ENCODE measurements around the gene LARGE1.

The LARGE1 gene

DNA sequence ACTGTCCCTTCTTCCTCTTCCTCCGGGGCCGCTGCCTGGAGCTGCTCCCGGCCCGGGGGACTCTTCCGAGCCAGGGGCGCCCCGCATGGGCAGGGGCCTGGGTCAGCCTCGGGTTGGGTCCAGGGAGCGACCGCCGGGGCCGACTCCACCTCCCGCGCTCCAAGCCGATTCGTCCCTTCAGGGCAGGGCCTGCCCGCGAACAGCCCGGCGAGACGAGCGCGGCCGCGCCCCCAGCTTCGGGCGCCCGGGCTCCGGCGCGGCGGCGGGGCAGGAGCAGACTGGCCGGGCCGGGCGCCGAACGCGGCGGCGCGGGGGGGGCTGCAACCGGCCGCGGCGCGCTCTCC is at the start of gene LARGE1:
Gene LARGE1, minus strand, starts transcription at position 280 of the 344 bp plus-strand sequence.
- Mint-ChIP-seq H3K4me1 (peaks cover 8% of the 10 kb centered on the region), H3K27ac (ENCODE audit: low read depth) (no peak within 1 kb of the TSS), H3K27me3 (peaks cover 82% of the 10 kb centered on the region), H3K9me3 (peaks cover 5% of the 10 kb centered on the region), H3K36me3 (ENCODE audit: insufficient read depth) (peaks cover 2% of the 10 kb centered on the region), H3K4me3 (peak within 1 kb of the TSS; percentile 46)
- ATAC-seq (replicated peaks; ENCODE audit: extremely low read depth, poor library complexity, severe bottlenecking) = no peak
- no peak for DNase-seq (ENCODE audit: low spot score in 2 of 2)

DNA sequence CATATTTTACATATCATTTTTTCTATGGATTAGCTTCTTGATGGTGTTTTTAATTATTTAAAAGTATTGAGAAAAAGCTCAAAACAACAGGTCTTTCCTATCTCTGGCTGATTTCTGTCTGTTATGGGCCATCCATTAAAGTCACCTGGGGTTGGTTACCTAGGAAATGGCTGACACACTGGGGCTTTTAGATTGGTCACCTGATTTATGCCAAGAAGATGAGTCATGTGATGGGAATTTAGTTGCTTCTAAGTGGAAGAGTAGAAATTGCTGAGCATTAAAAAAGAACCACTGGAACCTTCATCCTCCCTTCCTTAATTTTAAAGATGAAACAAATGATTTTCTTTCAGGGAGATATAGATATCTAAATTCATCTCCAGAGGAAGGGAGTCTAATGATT is 48.8 kb upstream of the LARGE1 start:
- ATAC-seq (replicated peaks; ENCODE audit: extremely low read depth, poor library complexity, severe bottlenecking) = no peak
- peaks cover 12% of the 10 kb centered on the region for H3K27me3 Mint-ChIP-seq
- H3K27ac Mint-ChIP-seq (ENCODE audit: low read depth) = no peak overlapping the region
- DNase-seq (ENCODE audit: low spot score in 2 of 2) = no peak
- H3K9me3 Mint-ChIP-seq = peaks cover 11% of the 10 kb centered on the region
- no peak overlapping the region for H3K4me3 Mint-ChIP-seq
- H3K36me3 Mint-ChIP-seq (ENCODE audit: insufficient read depth) = no peaks in the 10 kb centered on the region
- H3K4me1 Mint-ChIP-seq = no peaks in the 10 kb centered on the region

DNA sequence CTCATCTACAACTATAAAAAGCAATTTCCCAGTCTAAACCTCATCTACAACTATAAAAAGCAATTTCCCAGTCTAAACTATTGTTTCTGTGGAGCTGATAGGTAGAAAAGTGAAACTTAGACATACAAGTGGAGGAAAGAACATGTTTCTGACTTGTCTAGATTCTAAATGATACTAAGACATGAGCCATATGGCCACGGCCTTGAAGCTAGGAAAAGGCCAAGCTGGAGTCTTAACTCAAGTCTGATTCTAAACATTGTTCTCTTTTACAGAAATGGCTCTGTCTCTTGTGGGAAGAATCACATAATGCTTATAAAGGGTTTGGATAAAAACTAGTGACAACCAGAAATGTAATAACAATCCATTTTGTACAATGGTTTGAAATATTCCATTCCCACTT is 43.8 kb upstream of the LARGE1 start:
- Mint-ChIP-seq H3K9me3 (no peaks in the 10 kb centered on the region), H3K4me3 (no peak overlapping the region), H3K36me3 (ENCODE audit: insufficient read depth) (no peaks in the 10 kb centered on the region), H3K27ac (ENCODE audit: low read depth) (no peak overlapping the region), H3K27me3 (no peaks in the 10 kb centered on the region), H3K4me1 (no peaks in the 10 kb centered on the region)
- ATAC-seq (replicated peaks; ENCODE audit: extremely low read depth, poor library complexity, severe bottlenecking) (no peak), DNase-seq (ENCODE audit: low spot score in 2 of 2) (no peak)

DNA sequence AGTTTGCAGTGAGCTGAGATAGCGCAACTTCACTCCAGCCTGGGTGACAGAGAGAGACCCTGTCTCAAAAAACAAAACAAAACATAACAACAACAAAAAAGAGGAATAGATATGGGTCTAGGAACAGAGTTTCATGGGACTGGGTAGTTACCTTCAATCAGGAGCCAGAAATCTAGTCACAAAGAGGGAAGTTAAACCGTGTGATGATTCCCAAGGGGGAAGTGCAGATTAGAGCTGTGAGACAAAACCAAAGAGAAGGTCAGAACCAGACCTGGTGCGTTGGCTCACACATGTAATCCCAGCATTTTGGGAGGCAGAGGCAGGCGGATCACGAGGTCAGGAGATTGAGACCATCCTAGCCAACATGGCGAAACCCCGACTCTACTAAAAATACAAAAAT is 42.1 kb upstream of the LARGE1 start:
- no peaks in the 10 kb centered on the region for H3K4me1 Mint-ChIP-seq
- no peaks in the 10 kb centered on the region for H3K27me3 Mint-ChIP-seq
- no peak overlapping the region for H3K4me3 Mint-ChIP-seq
- ATAC-seq (replicated peaks; ENCODE audit: extremely low read depth, poor library complexity, severe bottlenecking) (no peak), DNase-seq (ENCODE audit: low spot score in 2 of 2) (no peak)
- no peaks in the 10 kb centered on the region for H3K9me3 Mint-ChIP-seq
- H3K36me3 Mint-ChIP-seq (ENCODE audit: insufficient read depth) = no peaks in the 10 kb centered on the region
- no peak overlapping the region for H3K27ac Mint-ChIP-seq (ENCODE audit: low read depth)

DNA sequence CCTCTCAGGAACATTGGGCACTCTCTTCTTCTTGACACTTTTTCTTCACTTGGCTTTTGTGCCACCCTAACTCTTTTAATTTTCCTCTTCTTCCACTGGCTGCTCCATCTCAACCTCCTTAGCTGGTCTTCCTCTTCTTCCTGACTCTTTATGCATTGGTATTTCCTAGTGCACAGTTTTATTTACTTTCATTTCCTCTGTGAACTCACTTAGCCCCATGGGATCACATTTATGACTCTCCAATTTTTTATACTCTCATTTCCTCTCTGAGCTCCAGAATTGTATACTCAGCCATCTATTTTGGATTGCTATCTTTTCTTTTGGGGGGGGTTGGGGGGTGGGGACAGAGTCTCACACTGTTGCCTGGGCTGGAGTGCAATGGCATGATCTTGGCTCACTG is 38.5 kb upstream of the LARGE1 start:
- H3K4me3 Mint-ChIP-seq = no peak overlapping the region
- H3K4me1 Mint-ChIP-seq = no peaks in the 10 kb centered on the region
- ATAC-seq (replicated peaks; ENCODE audit: extremely low read depth, poor library complexity, severe bottlenecking) (no peak), DNase-seq (ENCODE audit: low spot score in 2 of 2) (no peak)
- no peak overlapping the region for H3K27ac Mint-ChIP-seq (ENCODE audit: low read depth)
- H3K36me3 Mint-ChIP-seq (ENCODE audit: insufficient read depth) = no peaks in the 10 kb centered on the region
- no peaks in the 10 kb centered on the region for H3K27me3 Mint-ChIP-seq
- H3K9me3 Mint-ChIP-seq = no peaks in the 10 kb centered on the region

DNA sequence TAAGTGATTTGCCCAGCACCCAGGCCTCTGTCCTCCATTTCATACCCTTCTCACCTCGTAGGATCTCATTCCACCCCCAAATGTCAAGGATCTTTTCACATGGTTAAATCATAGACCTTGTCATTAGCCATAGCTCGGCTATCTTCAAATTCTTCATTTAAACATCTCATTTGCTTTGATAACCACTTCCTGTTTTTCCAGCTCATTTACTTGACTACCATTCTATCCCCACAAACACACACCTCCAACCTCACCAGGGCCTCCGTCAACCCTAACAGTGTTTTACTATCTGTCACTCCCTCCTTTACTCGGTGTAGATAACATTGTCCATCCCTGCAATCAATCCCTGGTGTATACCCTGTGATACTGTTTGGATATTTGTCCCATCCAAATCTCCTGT is 36.8 kb upstream of the LARGE1 start:
- H3K4me3 Mint-ChIP-seq = no peak overlapping the region
- DNase-seq (ENCODE audit: low spot score in 2 of 2) (no peak), ATAC-seq (replicated peaks; ENCODE audit: extremely low read depth, poor library complexity, severe bottlenecking) (no peak)
- H3K4me1 Mint-ChIP-seq = no peaks in the 10 kb centered on the region
- no peaks in the 10 kb centered on the region for H3K27me3 Mint-ChIP-seq
- H3K36me3 Mint-ChIP-seq (ENCODE audit: insufficient read depth) = no peaks in the 10 kb centered on the region
- H3K9me3 Mint-ChIP-seq = no peaks in the 10 kb centered on the region
- H3K27ac Mint-ChIP-seq (ENCODE audit: low read depth) = no peak overlapping the region

DNA sequence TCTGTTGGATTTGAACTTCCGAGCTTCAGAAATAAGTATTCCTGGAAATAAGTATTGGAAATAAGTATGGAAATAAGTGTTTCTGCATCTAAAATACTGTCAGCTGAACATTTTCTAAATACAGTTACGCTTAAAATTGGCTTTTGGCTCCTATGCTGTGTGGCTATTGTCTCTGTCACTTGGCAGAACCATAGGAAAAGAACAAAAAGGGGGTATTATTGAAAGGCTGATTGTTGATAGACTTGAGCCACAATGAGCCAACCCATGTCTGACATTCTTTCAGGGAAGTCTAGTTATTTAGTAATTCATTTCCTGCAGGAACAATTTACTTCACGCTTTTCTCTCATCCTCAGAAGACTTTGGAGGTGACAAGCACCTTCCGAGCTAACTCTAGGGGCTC is 32.5 kb upstream of the LARGE1 start:
- ATAC-seq (replicated peaks; ENCODE audit: extremely low read depth, poor library complexity, severe bottlenecking) (no peak), DNase-seq (ENCODE audit: low spot score in 2 of 2) (no peak)
- H3K4me3 Mint-ChIP-seq = no peak overlapping the region
- H3K36me3 Mint-ChIP-seq (ENCODE audit: insufficient read depth) = no peaks in the 10 kb centered on the region
- no peaks in the 10 kb centered on the region for H3K9me3 Mint-ChIP-seq
- H3K27me3 Mint-ChIP-seq = no peaks in the 10 kb centered on the region
- no peaks in the 10 kb centered on the region for H3K4me1 Mint-ChIP-seq
- no peak overlapping the region for H3K27ac Mint-ChIP-seq (ENCODE audit: low read depth)

DNA sequence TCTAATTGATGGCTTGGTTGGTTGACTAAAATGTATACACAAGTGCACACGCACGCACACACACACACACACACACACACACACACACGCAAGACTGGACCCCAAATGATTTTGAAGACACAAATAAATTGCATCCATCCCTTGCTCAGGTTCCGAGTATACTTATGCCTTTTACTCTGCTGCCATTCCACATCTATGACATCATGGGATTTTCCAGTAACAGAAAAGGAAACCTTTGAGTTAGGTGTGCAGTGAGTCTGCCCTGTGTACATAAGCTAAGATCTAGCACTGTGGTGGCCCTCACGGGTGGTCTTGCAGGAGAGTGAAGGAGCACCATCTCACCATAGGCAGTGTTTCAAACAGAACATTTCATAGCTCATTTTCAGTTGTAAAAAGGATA is 20.5 kb upstream of the LARGE1 start:
- peaks cover 10% of the 10 kb centered on the region for H3K9me3 Mint-ChIP-seq
- no peaks in the 10 kb centered on the region for H3K4me1 Mint-ChIP-seq
- H3K4me3 Mint-ChIP-seq = no peak overlapping the region
- H3K36me3 Mint-ChIP-seq (ENCODE audit: insufficient read depth) = no peaks in the 10 kb centered on the region
- no peak for ATAC-seq (replicated peaks; ENCODE audit: extremely low read depth, poor library complexity, severe bottlenecking)
- no peak overlapping the region for H3K27ac Mint-ChIP-seq (ENCODE audit: low read depth)
- no peak for DNase-seq (ENCODE audit: low spot score in 2 of 2)
- H3K27me3 Mint-ChIP-seq = no peaks in the 10 kb centered on the region

DNA sequence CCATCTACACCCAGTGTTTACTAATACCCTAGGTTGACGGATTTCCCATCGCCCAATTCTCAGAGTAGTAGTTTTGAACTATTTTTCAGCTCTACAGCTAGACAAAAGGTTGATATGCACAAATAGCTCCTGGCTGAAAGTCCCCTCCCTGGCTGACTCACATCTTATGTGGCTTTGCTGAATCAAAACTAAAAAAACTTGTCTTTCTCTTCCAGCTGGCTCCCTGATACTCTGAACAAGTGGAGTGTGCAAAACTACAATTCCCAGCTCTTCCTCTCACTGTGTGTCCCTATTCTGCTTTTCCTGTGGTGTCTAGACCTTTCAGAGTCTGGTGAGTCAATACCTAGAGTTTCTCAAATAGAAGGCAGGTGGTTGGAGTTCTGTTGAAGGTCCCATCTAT is 12.7 kb upstream of the LARGE1 start:
- no peaks in the 10 kb centered on the region for H3K27me3 Mint-ChIP-seq
- H3K9me3 Mint-ChIP-seq = peaks cover 6% of the 10 kb centered on the region
- no peak for DNase-seq (ENCODE audit: low spot score in 2 of 2)
- no peak for ATAC-seq (replicated peaks; ENCODE audit: extremely low read depth, poor library complexity, severe bottlenecking)
- no peak overlapping the region for H3K4me3 Mint-ChIP-seq
- no peaks in the 10 kb centered on the region for H3K36me3 Mint-ChIP-seq (ENCODE audit: insufficient read depth)
- no peaks in the 10 kb centered on the region for H3K4me1 Mint-ChIP-seq
- H3K27ac Mint-ChIP-seq (ENCODE audit: low read depth) = no peak overlapping the region

DNA sequence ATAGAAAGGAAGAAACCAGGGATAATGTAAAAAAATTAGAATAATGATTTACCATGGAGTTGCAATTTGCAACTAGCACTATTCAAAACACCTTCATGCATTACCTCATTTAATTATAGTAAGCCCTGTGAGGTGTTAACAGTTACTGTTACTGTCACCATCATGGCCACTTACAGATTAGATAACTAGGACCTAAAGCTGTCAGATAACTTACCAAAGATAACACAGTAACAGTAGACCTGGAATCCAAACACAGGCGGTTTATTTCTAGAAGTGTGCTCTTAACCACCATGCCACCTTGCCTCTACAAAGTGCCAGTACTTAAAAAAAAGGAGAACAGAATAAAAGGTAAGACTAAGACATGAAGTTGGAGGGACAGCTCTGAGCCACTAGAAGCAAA is 11.1 kb upstream of the LARGE1 start:
- no peak for ATAC-seq (replicated peaks; ENCODE audit: extremely low read depth, poor library complexity, severe bottlenecking)
- Mint-ChIP-seq H3K4me3 (no peak overlapping the region), H3K27ac (ENCODE audit: low read depth) (no peak overlapping the region), H3K4me1 (no peaks in the 10 kb centered on the region), H3K9me3 (peaks cover 6% of the 10 kb centered on the region), H3K27me3 (no peaks in the 10 kb centered on the region), H3K36me3 (ENCODE audit: insufficient read depth) (no peaks in the 10 kb centered on the region)
- DNase-seq (ENCODE audit: low spot score in 2 of 2) = no peak

DNA sequence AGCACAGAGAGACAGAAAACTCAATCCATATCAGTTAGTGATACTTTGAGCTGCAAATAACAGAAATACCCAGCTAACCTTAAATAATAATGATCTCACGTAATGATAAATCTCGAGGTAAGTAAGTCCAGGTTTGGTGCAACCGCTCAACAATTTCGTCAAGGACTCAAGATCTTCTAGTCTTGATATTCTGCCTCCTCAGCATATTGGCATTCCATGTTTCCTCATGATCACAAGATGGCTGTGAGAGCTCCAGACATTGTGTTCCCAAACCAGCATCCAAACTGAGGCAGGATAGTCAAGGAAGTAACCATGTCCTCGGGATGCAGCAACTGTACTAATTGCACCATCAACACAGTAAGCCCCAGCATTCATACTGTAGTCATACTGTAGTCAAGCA is 7.5 kb upstream of the LARGE1 start:
- ATAC-seq (replicated peaks; ENCODE audit: extremely low read depth, poor library complexity, severe bottlenecking) (no peak), DNase-seq (ENCODE audit: low spot score in 2 of 2) (no peak)
- H3K4me1 Mint-ChIP-seq = peaks cover 3% of the 10 kb centered on the region
- no peaks in the 10 kb centered on the region for H3K36me3 Mint-ChIP-seq (ENCODE audit: insufficient read depth)
- H3K4me3 Mint-ChIP-seq = no peak overlapping the region
- peaks cover 31% of the 10 kb centered on the region for H3K27me3 Mint-ChIP-seq
- no peaks in the 10 kb centered on the region for H3K9me3 Mint-ChIP-seq
- no peak overlapping the region for H3K27ac Mint-ChIP-seq (ENCODE audit: low read depth)

DNA sequence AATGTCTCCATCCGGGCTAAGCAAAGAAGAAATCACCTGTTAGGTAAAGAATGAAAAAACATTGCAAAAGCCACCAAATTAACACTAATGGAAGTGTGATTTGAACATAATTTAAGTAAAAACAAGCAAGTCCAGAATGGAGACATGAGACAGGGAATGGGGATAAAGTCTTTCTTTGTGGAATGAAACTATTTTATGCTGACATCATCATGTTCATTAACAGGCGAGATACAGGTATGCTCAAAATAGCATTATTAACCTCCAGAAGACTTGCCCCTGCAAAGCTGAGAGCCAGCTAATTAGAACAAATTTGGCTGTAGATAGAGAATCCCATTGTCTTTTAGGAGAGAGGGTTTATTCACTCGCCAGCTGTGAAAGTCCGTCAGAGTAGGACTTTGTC is 4.9 kb upstream of the LARGE1 start:
- Mint-ChIP-seq H3K27me3 (peaks cover 47% of the 10 kb centered on the region), H3K27ac (ENCODE audit: low read depth) (no peak overlapping the region), H3K9me3 (no peaks in the 10 kb centered on the region), H3K4me1 (peaks cover 8% of the 10 kb centered on the region), H3K4me3 (no peak overlapping the region), H3K36me3 (ENCODE audit: insufficient read depth) (no peaks in the 10 kb centered on the region)
- DNase-seq (ENCODE audit: low spot score in 2 of 2) (no peak), ATAC-seq (replicated peaks; ENCODE audit: extremely low read depth, poor library complexity, severe bottlenecking) (no peak)

DNA sequence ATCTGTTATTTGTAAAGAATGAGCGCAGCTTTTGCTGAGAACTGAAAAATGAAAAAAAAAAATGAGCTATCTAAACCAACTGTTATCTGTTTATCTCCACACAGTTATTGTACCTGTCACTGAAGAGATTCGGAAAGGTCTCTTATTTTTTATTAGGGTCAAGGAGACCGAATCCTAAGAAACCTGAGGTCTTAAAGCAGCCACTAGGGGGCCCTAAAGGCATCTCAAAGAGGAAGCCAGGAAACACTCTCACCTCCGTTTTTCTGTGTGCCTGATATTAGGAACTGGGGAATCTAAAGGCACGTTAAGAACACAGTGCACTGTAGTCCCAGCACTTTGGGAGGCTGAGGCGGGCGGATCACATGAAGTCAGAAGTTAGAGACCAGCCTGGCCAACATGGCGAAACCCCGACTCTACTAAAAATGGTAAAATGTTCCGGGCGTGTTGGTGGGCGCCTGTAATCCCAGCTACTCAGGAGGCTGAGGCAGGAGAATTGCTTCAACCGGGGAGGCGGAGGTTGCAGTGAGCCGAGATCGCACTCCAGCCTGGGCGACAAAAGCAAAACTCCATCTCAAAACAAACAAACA is 3.5 kb upstream of the LARGE1 start:
- no peak for ATAC-seq (replicated peaks; ENCODE audit: extremely low read depth, poor library complexity, severe bottlenecking)
- H3K27ac Mint-ChIP-seq (ENCODE audit: low read depth) = no peak overlapping the region
- H3K27me3 Mint-ChIP-seq = peaks cover 57% of the 10 kb centered on the region
- peaks cover 2% of the 10 kb centered on the region for H3K36me3 Mint-ChIP-seq (ENCODE audit: insufficient read depth)
- no peak for DNase-seq (ENCODE audit: low spot score in 2 of 2)
- no peaks in the 10 kb centered on the region for H3K9me3 Mint-ChIP-seq
- H3K4me3 Mint-ChIP-seq = peak overlapping the region; percentile 10
- peaks cover 8% of the 10 kb centered on the region for H3K4me1 Mint-ChIP-seq

DNA sequence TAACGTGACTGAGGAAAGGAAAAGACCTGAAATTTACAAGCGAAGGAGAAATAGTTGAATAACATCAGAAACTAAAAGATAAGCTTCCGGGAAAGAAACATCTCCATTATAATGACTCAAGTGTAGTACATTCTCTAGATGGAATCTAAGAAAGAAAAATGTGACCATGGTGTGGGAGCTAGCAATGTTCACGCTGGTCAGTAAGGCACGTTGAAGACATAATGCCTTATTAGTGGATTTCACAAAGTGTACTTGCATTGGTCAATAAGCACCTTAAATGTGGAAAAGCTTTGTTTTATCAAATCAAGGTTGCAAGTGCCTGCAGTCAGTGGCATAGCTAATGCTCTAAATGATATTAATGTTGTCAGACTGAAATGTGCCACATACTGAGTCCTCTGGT is 2.8 kb upstream of the LARGE1 start:
- Mint-ChIP-seq H3K9me3 (peaks cover 4% of the 10 kb centered on the region), H3K4me3 (peak overlapping the region; percentile 46), H3K4me1 (peaks cover 8% of the 10 kb centered on the region), H3K27ac (ENCODE audit: low read depth) (no peak overlapping the region), H3K27me3 (peaks cover 64% of the 10 kb centered on the region), H3K36me3 (ENCODE audit: insufficient read depth) (peaks cover 2% of the 10 kb centered on the region)
- ATAC-seq (replicated peaks; ENCODE audit: extremely low read depth, poor library complexity, severe bottlenecking) (no peak), DNase-seq (ENCODE audit: low spot score in 2 of 2) (no peak)
